GM21515 (cell line): ENCODE data around the gene MT1HL1.
"Not testable (repeated sequence)": the region's sequence is repeated elsewhere in the genome, so short reads cannot be mapped to it uniquely, and the experiment has no call there.

Experiments
- ATAC-seq: cut with Tn5 transposase; IDR thresholded peaks from one replicate; pipeline ENCODE4 v1.9.1; 2021; ENCODE audit not compliant: unreplicated experiment

Gene MT1HL1

DNA sequence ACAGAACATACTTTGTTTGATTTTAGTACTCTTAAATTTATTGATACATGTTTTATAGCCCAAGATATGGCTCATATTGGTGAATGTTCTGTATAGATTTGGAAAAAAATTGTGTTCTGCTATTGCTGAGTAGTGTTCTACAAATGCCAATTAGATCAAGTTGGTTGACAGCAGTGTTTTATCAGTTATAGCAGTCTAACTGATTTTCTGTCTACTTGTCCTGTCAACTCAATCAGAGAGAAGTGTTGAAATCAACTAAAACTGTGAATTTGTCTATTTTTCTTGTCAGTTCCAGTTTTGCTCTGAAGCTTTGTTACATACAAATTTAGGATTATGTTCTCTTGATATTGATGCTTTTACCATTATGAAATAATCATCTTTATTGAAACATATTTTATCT, 14.7 kb upstream of the MT1HL1 start:
- ATAC-seq, result no peak

DNA sequence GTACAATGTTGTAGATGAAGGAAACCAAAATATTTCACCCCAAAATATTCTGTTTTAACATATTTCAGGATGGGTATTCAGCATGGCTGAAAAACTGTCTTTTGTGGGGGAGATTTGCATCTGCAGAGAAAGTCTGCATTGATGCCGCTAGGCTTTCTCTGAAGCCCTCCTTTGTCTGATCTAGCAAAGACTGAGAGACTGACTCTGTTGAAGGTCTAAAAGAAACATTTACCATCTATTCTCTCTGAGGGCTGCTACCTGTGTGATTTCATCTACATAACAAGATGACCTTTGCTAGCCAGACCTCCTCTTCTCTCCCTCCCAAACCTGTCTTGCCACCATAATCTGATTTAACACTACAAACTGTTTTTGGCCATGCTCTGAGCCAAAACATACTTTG, 12.4 kb upstream of the MT1HL1 start:
- ATAC-seq, result no peak

DNA sequence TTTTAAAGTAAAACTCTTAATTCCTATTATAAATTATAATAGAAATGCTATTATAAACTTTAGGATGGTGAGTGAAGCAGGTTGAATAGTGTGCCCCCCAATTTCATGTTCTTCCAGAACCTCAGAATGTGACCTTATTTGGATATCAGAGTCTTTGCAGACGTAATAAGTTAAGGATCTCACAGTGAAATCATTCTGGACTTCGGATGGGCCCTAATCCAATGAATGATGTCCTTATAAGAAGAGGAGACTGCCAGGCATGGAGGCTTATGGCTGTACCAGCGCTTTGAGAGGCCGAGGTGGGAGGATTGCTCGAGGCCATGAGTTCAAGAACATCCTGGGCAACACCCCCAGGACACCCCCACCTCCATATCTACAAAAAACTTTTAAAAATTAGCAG, 9.4 kb upstream of the MT1HL1 start:
- ATAC-seq, result no peak

DNA sequence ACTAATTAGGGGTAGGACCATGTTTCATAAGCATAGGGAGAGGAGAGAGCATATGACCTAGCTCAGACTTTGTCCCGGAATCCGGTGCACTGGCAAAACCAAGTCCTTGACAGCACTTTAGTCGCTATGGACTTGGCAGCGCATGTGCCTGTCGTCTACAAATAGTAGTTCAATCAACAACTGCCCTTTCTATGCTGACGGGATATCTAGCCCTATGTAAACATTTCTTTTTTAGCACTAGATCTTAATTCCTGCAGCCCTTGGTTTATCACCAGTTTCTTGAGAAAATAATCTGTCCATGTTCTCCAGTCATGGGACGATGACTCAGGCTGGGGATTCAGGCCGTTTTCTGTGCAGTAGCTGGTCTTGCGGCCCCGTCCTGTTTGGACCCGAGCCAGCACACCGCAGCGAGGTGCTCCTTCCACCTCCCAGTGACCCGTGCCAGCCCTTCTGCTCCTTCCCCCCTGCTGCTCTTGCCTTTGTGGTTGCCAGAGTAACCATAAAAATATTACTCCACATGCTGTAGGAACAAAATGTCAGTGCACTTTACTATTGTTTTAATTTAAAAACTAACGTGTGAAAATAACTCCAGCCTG, 8.6 kb upstream of the MT1HL1 start:
- no peak for ATAC-seq

DNA sequence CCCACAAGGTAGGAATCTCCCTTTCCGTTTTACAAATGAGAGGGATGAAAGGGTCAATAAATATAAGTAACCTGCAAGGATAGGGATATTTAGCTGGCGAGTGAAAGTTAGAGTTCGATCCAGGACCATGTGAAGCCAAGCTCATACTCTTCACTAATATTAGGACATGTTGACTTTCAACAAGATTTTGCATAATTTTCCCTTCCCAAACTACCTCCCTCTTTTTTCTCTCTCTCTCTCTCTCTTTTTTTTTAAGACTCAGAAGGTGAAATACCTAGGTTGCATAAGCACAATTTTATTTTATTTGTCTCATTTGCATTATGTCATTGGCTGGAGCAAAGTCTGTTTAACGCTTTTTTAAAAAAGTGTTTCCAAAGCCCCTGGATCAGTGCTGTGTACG, 8.1 kb upstream of the MT1HL1 start:
- no peak for ATAC-seq

DNA sequence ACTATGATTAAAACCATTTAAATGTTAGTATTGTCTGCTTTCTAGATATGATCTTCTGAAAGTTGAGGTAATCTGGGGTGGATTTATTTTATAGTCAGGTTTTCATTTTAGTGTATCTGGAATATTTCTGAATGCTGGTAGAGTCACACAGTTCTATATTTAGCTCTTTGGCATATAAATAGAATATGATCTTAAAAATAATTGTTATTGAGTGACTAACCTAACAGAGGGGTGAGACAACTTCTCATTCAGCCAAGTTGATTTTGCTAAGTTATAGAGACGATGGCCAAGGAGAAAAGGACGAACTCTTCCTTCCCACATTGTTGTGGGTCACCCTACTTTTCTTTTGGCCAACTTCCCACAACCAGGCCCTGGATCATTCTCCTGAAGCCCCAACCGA, 7.2 kb upstream of the MT1HL1 start:
- no peak for ATAC-seq

DNA sequence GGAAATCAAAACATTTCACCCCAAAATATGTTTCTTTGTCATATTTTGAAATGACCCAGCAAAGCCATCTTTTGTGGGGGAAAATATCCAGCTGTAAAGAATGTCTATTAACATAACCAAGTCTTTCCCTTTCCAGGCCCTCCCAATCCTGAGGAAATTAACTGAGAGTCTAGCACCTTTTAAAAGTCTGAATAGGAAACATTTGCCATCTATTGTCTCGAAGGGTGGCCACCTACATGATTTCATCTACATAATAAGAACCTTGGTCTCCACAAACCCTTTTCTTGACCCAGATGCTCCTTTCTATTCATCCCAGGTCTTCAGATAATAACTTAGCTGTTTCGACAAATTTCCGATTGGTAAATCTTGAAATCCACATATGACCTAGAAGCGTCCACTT, 5.4 kb upstream of the MT1HL1 start:
- no peak for ATAC-seq

DNA sequence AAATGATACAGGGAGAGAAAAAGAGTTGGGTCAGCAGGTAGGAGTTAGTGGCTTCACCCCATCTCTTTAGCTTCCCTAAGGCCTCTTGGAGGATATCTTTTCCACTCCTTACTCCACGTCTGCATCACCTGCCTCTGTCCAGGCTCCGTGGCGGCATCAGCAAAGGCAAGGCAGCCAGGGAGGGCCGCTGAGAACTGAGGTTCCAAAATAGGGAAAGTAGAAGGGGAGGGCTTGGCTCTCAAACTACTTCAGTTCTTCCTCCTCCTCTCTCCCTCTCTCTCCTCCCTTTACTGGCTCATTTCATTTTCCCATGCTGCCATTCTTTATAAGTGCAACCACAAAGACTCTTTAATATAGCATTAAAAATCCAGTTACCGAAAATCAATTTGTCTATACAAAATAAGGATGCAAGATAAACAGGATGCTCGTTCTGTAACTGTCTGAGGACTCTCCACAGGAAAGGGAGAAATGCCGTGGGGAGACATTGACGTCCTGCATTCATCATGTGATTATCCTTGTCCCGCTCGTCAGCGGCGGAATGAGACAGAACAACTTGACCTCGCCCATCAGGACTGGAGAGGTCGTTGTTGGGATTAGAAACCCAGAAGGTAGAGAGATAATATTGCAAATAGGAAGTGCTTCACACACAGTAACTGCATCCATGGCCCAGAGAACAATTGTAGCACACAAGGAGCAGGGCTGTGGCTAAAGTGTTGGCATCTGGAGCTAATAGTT, 3.1 kb upstream of the MT1HL1 start:
- no peak for ATAC-seq

DNA sequence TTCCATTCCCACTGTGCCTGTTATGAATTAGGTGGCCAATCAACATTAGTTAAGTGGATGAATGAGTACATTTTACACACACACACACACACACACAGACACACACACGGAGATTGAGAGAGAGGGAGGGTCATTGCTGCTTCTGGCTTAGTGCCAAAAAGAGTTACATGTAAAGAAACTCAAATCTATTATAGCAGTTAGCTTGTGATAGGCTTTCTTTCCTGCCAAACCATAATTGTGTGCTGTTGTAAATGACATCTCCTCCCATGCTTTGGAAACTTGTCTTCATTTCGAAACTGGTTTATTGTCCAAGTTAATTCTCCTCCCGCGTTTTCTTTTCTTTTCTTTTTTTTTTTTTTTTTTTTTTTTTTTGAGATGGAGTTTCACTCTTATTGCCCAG, 1.4 kb upstream of the MT1HL1 start:
- ATAC-seq, result no peak

DNA sequence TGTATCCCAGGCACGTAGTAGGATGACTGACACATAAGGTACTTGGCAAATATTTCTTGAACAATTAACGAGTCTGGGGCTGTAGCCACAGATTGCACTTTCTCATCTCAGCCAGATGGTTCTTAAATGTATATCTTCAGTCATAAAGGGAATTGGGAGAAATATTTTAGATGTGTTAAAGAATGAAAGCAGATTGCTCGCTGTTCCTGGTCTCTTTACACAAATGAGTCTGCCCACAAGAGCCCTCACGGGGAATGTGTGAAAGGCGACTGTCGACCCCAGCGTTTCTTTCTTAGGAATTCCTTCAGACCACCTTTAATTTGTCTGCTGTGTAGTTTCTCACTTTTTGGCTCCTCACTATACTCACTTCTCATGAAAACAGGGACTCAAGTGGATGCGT, 725 bp downstream of the MT1HL1 start:
- ATAC-seq, result no peak

DNA sequence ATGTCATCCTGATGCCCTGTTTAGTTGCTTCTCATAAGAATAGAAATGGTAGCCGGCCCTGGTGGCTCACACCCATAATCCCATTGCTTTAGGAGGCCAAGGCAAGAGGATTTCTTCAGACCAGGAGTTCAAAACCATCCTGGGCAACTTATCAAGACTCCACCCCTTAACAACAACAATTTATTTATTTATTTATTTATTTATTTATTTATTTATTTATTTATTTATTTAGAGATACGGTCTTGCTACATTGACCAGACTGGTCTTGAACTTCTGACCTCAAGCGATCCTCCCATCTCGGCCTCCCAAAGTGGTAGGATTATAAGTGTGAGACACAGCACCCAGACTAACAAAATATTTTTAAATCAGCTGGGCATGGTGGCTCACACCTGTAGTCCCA, 4.0 kb downstream of the MT1HL1 start:
- no peak for ATAC-seq

DNA sequence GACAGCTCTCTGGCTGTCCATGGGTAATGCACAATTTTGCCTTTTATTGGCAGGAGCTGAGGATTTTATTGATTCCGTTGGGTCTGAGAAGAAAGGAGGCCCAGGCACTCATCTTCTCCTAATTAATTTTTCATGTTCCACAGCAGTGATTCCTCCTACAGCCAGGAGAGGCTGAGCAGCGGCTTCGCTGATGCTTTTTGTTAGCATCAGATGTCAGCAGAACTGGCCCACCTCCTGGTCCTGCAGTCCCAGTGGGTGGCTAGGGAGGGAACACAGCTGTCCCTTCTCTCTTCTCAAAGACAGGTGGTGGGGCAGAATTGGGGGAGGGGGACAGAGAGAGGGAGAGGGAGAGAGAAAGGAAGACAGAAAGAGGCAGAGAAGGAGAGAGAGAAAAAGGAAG, 5.7 kb downstream of the MT1HL1 start:
- no peak for ATAC-seq

DNA sequence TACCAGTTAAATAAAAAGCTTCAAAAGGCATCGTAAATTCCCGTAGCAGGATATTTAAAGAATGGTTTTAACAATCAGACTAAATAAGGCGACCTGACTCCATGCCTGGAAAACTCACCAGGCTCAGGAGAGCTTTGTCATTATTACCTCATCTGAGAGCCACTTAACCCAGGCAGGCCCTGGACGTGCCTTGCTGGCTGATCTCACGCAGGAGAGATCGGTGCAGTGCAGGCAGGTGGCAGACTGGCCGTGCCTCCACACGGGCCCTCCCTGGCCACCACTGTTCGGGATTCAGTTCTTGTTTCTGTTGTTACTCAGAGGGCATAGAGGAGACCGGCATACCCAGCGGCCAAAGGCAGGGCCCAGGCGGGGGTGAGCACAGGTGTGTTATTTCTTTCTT, 6.4 kb downstream of the MT1HL1 start:
- ATAC-seq, result no peak

DNA sequence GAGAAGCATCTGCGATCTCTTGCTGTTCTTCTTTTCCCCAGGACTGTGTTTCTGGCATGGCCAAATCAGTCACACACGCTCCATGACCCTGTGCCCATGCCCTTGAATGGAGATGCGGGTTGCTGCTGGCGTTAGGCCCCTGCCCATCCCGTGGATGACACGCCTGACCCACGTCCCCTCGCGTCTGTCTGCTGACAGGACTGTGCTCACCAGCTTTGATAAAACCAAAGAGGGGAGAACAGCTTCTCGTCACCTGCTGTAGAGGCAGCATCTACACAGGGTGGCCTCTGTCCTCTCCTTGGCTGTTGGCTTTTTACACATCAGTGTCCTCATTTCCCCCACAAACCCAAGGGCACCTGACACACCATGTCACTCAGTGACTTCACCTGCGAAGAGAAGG, 6.9 kb downstream of the MT1HL1 start:
- ATAC-seq, result no peak

DNA sequence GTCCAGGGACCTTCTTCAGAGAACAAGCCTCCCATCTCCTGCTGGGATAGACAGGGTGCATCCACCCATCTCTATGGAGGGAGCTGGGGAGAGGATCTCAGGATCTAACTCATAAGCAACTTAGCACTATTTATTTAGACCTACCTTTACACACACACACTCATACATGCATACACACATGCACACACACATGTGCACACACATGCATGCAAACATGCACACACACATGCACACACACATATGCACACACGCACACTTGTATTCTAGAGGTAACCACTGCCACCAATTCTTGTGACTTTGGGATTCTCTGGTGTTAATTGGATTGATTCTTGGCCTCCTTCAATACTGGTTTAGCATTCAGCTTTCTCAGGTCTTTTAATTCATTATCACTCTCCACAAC, 9.8 kb downstream of the MT1HL1 start:
- ATAC-seq, result no peak

DNA sequence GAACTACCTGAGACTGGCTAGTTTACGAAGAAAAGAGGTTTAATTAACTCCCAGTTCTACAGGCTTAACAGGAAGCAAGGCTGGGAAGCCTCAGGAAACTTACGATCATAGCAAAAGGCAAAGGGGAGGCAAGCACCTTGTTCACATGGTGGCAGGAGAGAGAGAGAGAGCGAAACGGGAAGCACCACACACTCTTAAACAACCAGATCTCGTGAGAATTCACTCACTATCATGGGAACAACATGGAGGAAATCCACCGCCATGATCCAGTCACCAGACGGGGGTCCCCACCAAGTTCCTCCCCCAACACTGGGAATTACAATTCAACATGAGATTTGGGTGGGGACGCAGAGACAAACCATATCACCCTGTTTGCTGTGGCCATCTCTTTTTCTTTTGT, 11.8 kb downstream of the MT1HL1 start:
- no peak for ATAC-seq

DNA sequence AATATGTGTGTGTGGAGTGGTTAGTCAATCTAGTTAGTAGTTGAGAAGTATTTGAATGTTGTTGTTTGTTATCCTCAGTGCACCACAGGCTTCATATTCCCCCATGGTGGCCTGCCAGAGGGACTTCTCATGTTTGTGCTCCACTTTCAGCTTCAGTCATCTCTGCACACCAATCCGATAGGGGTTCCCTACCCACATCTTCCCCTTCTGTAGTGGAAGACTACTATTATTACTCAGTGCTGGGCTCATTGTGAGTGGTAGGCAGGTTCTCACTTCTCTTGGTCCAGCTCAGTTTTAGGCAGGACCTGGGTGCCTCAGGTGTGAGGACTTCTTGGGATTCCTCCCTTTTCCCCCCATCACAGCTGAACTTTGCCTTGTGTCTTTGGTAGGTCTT, 14.2 kb downstream of the MT1HL1 start:
- no peak for ATAC-seq

DNA sequence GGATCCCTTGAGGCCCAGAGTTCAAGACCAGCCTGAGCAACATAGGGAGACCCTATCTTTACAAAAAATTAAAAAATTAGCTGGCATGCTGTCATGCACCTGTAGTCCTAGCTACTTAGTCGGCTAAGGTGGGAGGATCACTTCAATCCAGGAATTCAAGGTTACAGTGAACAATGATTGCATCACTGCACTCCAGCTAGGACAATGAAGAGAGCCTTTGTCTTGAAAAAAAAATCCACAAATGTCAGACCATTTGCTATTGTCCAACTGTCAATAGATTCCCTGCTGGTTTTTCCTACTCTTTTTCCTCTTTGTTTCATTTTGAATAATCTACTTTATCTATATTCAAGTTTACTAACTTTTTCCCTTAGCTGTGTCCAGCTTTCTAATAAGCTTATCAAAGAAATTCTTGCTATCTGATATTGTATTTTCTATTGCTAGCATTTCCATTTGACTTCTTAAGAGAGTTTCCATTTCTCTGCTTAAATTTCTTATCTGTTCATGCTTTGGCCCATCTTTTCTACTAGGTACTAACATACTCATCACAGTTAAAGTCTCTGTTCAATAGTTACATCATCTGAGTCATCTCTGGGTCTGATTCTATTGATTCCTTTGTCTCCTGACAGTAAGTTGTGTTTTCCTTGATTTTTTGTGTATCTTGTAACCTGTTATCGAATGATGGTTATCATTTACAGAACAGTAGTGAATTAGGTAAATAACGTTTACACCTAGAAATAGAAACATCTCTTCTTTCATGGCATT, 14.8 kb downstream of the MT1HL1 start:
- ATAC-seq, result no peak

DNA sequence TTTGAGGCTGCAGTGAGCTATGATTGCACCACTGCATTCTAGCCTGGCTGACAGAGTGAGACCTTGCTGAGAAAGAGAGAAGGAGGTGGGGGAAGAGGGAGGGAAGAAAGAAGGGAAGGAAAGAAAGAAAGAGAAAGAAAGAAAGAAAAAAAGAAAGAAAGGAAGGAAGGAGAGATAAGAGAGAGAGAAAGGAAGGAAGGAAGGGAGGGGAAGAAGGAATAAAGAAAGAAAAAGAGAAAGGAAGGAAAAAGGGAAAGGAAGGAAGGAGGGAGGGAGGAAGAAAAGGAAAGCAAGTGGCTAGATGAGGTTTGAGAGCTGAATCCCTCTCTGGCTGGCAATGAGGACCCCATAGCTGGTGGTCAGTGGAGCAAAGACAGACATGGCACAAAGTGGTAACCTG, 20.4 kb downstream of the MT1HL1 start:
- no peak for ATAC-seq

DNA sequence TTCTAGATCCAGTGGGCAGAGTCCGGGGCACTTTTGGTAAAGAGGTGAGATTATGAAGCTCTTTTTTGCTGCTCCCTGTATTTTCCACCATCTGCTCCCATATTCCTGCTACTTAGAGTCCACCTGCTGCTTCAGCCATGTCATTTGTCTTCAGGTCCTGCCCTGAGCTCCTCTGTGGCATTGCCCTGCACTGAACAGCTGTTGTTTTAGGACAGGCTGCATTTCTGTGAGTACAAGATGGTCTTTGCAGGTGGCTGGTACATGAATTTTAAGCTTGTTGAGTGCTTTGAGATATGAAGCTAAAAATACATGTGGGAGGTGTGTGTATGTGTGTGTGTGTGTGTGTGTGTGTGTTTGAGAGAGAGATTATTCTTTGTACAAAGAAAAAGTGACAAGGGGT, 21.9 kb downstream of the MT1HL1 start:
- ATAC-seq, result no peak

DNA sequence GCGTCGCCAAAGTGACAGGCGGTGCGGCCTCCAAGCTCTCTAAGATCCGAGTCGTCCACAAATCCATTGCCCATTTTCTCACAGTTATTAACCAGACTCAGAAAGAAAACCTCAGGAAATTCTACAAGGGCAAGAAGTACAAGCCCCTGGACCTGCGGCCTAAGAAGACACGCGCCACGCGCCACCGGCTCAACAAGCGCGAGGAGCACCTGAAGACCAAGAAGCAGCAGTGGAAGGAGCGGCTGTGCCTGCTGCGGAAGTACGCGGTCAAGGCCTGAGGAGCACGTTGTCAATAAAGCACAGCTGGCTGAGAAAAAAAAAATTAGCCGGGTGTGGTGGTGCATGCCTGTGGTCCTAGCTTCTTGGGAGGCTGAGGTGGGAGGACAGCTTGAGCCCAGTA, 22.8 kb downstream of the MT1HL1 start:
- ATAC-seq, result not testable (repeated sequence)

DNA sequence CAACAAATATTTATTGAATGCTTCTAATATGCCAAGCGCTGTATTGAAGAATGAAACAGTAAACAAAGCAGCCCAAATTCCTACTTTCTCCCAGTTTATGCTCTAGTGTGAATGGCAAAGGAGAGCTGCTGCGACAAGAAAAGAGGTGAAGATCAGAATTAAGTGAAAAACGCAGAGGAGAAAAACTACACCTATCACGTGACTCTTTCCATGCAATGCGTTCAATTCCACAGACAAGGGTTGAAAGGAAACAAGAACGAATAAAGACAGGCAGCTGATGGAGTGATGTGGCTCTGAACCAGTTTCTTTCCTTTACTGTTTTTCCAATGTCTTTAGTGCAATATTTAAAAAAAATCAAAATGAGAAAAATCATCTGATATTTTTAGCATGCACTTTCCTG, 23.6 kb downstream of the MT1HL1 start:
- ATAC-seq, result no peak
